Thoracic aorta (tissue), 2 donors: Measurements from ENCODE around the gene BACH2. TPM values are rescaled to one million over a fixed set of nuclear protein-coding genes. Genes with fewer than 3 reads are reported as not detected.
"Not testable (repeated sequence)": the region's sequence is repeated elsewhere in the genome, so short reads cannot be mapped to it uniquely, and the experiment has no call there.

Source experiments
- ATAC-seq: fragments of 150-250 bp; one replicate; pipeline ENCODE4 v1.8.0; 2017; ENCODE audit warnings: low read depth; ENCODE audit not compliant: insufficient number of reproducible peaks, low FRiP score
- DNase-seq: peaks from one replicate; pipeline ENCODE4 v3.0.0-alpha.2; 2020; ENCODE audit warnings: low spot score
- H3K27ac ChIP-seq, 2 donors: fragments of 200-600 bp; sonication (generic); 1 replicate in 1 of 2; 2 replicates in 1 of 2; pipeline ENCODE4 v1.5.1; 2016; ENCODE audit warnings: mild to moderate bottlenecking in 2 of 2, moderate library complexity in 2 of 2
- H3K27me3 ChIP-seq: fragments of 200-600 bp; sonication (generic); replicated peaks from 2 replicates; pipeline ENCODE4 v1.6.0; 2016; ENCODE audit warnings: mild to moderate bottlenecking; ENCODE audit not compliant: insufficient read depth
- H3K36me3 ChIP-seq: fragments of 200-600 bp; sonication (generic); one replicate; pipeline ENCODE4 v1.5.1; 2016
- H3K4me1 ChIP-seq, 2 donors: fragments of 200-600 bp; sonication (generic); 1 replicate in 1 of 2; 2 replicates in 1 of 2; pipeline versions ENCODE4 v1.5.1 to v1.6.0; 2016; ENCODE audit warnings: low read depth in 2 of 2, mild to moderate bottlenecking in 1 of 2; ENCODE audit not compliant: control insufficient read depth in 1 of 2
- H3K4me3 ChIP-seq: fragments of 200-600 bp; sonication (generic); 2 replicates; pipeline ENCODE4 v1.5.1; 2016; ENCODE audit warnings: mild to moderate bottlenecking
- H3K9me3 ChIP-seq: fragments of 200-600 bp; sonication (generic); 2 replicates; pipeline ENCODE4 v1.5.1; 2016
- CTCF ChIP-seq: fragments of 200-600 bp; sonication (generic); IDR thresholded peaks from one replicate; pipeline ENCODE4 v1.5.1; 2019; ENCODE audit warnings: antibody characterized with exemption
- total RNA-seq, 2 donors: library from RNA; depleted of rRNA; stranded (reverse); fragments of >200 nt; gene quantifications; one replicate each; pipeline versions ENCODE4 v1.1.0 to v1.2.3, GENCODE V29; 2016

The BACH2 gene
- total RNA-seq, 2 donors from 2014 or later: 6.1 to 17.8 TPM

GRCh38 chr6:90066697-90067096 lies 229.9 kb downstream of the BACH2 start:
- Histone ChIP-seq H3K27me3 (no peaks in the 10 kb centered on the region), H3K4me1 (no peaks in the 10 kb centered on the region), H3K9me3 (no peaks in the 10 kb centered on the region), H3K36me3 (no peaks in the 10 kb centered on the region), H3K27ac (no peak overlapping the region), H3K4me3 (no peak overlapping the region)
- ATAC-seq: no peak
- no peak for DNase-seq
- no peak for TF ChIP-seq CTCF

GRCh38 chr6:90065173-90065572 lies 231.5 kb downstream of the BACH2 start:
- ATAC-seq (no peak), DNase-seq (no peak)
- no peaks in the 10 kb centered on the region for H3K27me3 ChIP-seq
- no peaks in the 10 kb centered on the region for H3K36me3 ChIP-seq
- no peak overlapping the region for H3K4me3 ChIP-seq
- no peaks in the 10 kb centered on the region for H3K9me3 ChIP-seq
- H3K4me1 ChIP-seq: no peaks in the 10 kb centered on the region
- H3K27ac ChIP-seq: no peak overlapping the region
- no peak for TF ChIP-seq CTCF

- Histone ChIP-seq H3K27me3 (no peaks in the 10 kb centered on the region), H3K36me3 (no peaks in the 10 kb centered on the region), H3K27ac (no peak overlapping the region), H3K4me1 (no peaks in the 10 kb centered on the region), H3K9me3 (no peaks in the 10 kb centered on the region), H3K4me3 (no peak overlapping the region)
- ATAC-seq (no peak), DNase-seq (no peak)
- no peak for TF ChIP-seq CTCF
These were observed 234.0 kb downstream of the BACH2 start for GRCh38 chr6:90062667-90063066.

- Histone ChIP-seq H3K36me3 (no peaks in the 10 kb centered on the region), H3K9me3 (no peaks in the 10 kb centered on the region), H3K4me3 (no peak overlapping the region), H3K4me1 (no peaks in the 10 kb centered on the region), H3K27me3 (no peaks in the 10 kb centered on the region), H3K27ac (no peak overlapping the region)
- TF ChIP-seq CTCF: no peak
- DNase-seq (no peak), ATAC-seq (no peak)
These were observed 234.6 kb downstream of the BACH2 start for GRCh38 chr6:90062051-90062450.

GRCh38 chr6:90059178-90059577 lies 237.5 kb downstream of the BACH2 start:
- not testable (repeated sequence) for H3K9me3 ChIP-seq, H3K4me1 ChIP-seq, H3K36me3 ChIP-seq, DNase-seq, H3K27me3 ChIP-seq, H3K27ac ChIP-seq, H3K4me3 ChIP-seq, ATAC-seq

GRCh38 chr6:90055924-90056323 lies 240.7 kb downstream of the BACH2 start:
- not testable (repeated sequence) for ATAC-seq, DNase-seq, H3K36me3 ChIP-seq, H3K27ac ChIP-seq, H3K9me3 ChIP-seq, H3K4me1 ChIP-seq, H3K4me3 ChIP-seq, H3K27me3 ChIP-seq

- not testable (repeated sequence) for H3K4me3 ChIP-seq, ATAC-seq, H3K9me3 ChIP-seq, H3K27ac ChIP-seq, H3K36me3 ChIP-seq, H3K4me1 ChIP-seq, DNase-seq, H3K27me3 ChIP-seq
These were observed 242.4 kb downstream of the BACH2 start for GRCh38 chr6:90054193-90054592.
